GM12892 (cell line): Measurements from ENCODE around the gene ARHGEF12.

Experiments
- POLR2A ChIP-seq: IDR thresholded peaks from 2 replicates; pipeline ENCODE4 v1.6.1; 2011; ENCODE audit warnings: low read depth, low read length, control low read depth
- POLR2AphosphoS5 ChIP-seq: IDR thresholded peaks from 2 replicates; pipeline ENCODE4 v1.6.1; 2011; ENCODE audit warnings: low read depth, low read length, control low read depth
- TAF1 ChIP-seq: IDR thresholded peaks from 2 replicates; pipeline ENCODE4 v1.6.1; 2011; ENCODE audit warnings: low read depth, mild to moderate bottlenecking, control low read depth, low read length, borderline replicate concordance

DNA sequence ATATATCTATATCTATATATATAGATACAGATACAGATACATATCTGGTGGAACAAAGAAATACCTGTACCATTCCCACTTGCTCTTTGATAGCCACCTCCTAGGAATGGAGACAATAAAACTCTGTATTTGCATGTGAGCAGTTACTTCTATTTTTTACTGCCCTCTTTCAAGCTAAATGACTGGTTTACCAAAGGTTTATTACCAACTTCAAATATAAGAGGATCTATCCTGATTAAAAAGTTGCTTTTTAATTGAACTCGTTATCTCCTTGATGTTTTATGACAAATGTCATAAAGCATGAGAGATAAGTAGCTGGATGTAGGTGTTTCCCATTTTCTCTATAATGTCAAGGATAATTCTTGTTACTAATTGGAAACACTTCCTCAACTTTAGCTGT lies 153.6 kb downstream of the ARHGEF12 start:
- no peak for TF ChIP-seq TAF1
- TF ChIP-seq POLR2AphosphoS5: no peak
- TF ChIP-seq POLR2A: no peak
